SKM-1 (cell line): ENCODE results near the gene UBN2.
A peak's percentile ranks its signal among the peaks of the same experiment; 100 is the strongest.

Source experiments
- DNase-seq: peaks from one replicate; lab custom pipeline; 2025; ENCODE audit not compliant: unreplicated experiment; lab: John Stamatoyannopoulos, UW

UBN2 gene

GRCh38 chr7:139341776-139342226 is 110.8 kb downstream of the UBN2 start:
- no peak for DNase-seq

GRCh38 chr7:139345042-139345441 is 114.0 kb downstream of the UBN2 start:
- no peak for DNase-seq

DNA sequence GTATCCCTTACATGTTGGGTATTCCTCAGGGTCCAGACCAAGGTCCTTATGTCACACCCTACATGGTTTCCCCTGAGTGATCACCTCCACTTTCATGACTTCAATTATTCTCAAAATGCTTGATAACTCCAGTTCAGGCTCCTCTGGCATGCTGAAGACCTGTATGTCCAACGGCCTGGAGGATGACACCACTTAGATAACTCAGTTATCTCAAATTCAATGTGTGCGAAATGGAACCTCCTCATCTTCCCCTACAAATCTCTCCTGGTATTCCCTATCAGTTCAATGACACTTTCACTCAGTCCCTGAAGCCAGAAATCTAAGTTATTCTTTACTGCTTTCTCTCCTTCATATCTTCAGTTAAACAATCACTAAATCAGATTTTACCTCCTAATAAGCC is 120.0 kb downstream of the UBN2 start:
- no peak for DNase-seq

GRCh38 chr7:139354729-139355128 is 123.7 kb downstream of the UBN2 start:
- no peak for DNase-seq

DNA sequence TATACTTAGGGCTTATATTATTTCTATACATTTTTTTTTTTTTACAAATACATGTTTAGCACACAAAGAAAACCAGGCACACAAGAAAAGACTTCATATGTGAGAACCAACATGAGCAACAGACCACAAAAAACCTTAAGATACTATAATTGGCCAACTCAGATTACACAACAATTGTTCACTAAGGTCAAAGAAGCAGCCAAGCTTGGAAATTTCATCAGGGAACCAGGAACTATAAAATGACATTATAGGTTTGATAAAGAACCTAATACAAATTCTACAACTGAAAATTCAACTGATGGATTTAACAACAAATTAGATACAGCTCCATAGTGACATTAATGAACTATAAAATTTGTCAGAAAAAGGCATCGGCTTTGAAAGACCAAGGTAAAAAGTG is 124.3 kb downstream of the UBN2 start:
- DNase-seq: peak; percentile 71
